Measurements from ENCODE around the gene SH3RF2. TPM values are rescaled to one million over a fixed set of nuclear protein-coding genes. Genes with fewer than 3 reads are reported as not detected.

SH3RF2 gene
- total and polyA plus RNA-seq, 2 donors (not counting 1 experiment from before 2014, with no cell fraction given): 0.03 TPM; not detected in 1

DNA sequence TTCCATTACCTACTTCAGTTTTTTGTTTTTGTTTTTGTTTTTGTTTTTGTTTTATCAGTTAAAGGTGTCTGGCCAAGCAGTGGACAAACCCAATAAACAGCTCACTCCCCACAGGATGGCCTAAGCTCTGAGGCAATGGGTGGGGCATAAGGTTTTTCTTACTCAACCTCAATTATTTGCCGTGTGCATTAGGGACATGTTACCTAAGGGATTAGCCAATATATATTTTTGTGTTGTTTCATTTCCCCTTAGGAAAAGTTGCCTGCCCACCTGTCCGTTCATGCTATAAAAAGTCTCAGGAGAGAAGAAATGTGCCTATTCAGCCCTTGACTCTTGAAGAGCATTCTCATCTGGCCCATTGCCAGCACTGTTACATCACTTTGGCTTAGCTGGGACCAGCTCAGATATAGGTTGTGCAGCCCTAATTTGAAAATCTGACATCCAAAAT lies 7.3 kb downstream of the SH3RF2 start:
- Mint-ChIP-seq H3K4me3 (no peak overlapping the region), H3K4me1 (no peaks in the 10 kb centered on the region), H3K9me3 (ENCODE audit: insufficient read depth) (no peaks in the 10 kb centered on the region), H3K27ac (no peak overlapping the region), H3K27me3 (peaks cover 18% of the 10 kb centered on the region)
- Histone ChIP-seq H3K4me2 (replicated peaks; ENCODE audit: low read depth, low read length, poor library complexity, severe bottlenecking) (no peak overlapping the region), H3K27ac (ENCODE audit: low read length in 2 of 2) (no peak overlapping the region), H4K20me1 (ENCODE audit: control insufficient read depth, insufficient read depth, low read length, poor library complexity, severe bottlenecking) (no peaks in the 10 kb centered on the region), H2AFZ (ENCODE audit: insufficient read depth, low read depth, low read length, poor library complexity, severe bottlenecking) (no peak overlapping the region), H3K9me3 (ENCODE audit: control extremely low read depth in 1 of 3, control insufficient read depth in 2 of 3, insufficient read depth in 1 of 3, low read length in 2 of 3) (no peaks in the 10 kb centered on the region), H3K79me2 (ENCODE audit: control insufficient read depth, insufficient read depth, low read length) (no peaks in the 10 kb centered on the region), H3K36me3 (replicated peaks in 1 of 2; ENCODE audit: control extremely low read depth in 1 of 2, control insufficient read depth in 1 of 2, extremely low read depth in 1 of 2, insufficient read depth in 2 of 2, low read length in 1 of 2) (no peaks in the 10 kb centered on the region), H3K4me3 (ENCODE audit: control extremely low read depth in 1 of 5, extremely low read depth in 1 of 5, insufficient read depth in 1 of 5, low read depth in 2 of 5, low read length in 4 of 5) (no peak overlapping the region), H3K4me1 (ENCODE audit: control insufficient read depth in 2 of 2, insufficient read depth in 2 of 2, low read length in 2 of 2) (no peaks in the 10 kb centered on the region), H3K27me3 (replicated peaks in 1 of 4; ENCODE audit: control extremely low read depth in 1 of 4, control insufficient read depth in 3 of 4, insufficient read depth in 4 of 4, low read length in 3 of 4) (peaks cover 0 to 4% (median 3%) of the 10 kb centered on the region in 4 experiments), H3K9ac (ENCODE audit: low read length) (no peak overlapping the region)
- no peak for TF ChIP-seq EZH2 (IDR thresholded peaks at IDR 0.05; ENCODE audit: borderline replicate concordance, insufficient read depth, low read depth, low read length, poor library complexity, severe bottlenecking)
- TF ChIP-seq, protein P1, sequence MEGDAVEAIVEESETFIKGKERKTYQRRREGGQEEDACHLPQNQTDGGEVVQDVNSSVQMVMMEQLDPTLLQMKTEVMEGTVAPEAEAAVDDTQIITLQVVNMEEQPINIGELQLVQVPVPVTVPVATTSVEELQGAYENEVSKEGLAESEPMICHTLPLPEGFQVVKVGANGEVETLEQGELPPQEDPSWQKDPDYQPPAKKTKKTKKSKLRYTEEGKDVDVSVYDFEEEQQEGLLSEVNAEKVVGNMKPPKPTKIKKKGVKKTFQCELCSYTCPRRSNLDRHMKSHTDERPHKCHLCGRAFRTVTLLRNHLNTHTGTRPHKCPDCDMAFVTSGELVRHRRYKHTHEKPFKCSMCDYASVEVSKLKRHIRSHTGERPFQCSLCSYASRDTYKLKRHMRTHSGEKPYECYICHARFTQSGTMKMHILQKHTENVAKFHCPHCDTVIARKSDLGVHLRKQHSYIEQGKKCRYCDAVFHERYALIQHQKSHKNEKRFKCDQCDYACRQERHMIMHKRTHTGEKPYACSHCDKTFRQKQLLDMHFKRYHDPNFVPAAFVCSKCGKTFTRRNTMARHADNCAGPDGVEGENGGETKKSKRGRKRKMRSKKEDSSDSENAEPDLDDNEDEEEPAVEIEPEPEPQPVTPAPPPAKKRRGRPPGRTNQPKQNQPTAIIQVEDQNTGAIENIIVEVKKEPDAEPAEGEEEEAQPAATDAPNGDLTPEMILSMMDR (IDR thresholded peaks at IDR 0.05): no peak
- intact Hi-C loops (cut with micrococcal nuclease): no loop called here
- DNase-seq (no peak), ATAC-seq (ENCODE audit: low read depth) (no peak)
- 83% methylated on average over 1 of the region's 2 CpGs for WGBS (ENCODE audit: insufficient coverage)
- CTCF ChIA-PET: no interaction called here
- POLR2A ChIA-PET: no interaction called here

DNA sequence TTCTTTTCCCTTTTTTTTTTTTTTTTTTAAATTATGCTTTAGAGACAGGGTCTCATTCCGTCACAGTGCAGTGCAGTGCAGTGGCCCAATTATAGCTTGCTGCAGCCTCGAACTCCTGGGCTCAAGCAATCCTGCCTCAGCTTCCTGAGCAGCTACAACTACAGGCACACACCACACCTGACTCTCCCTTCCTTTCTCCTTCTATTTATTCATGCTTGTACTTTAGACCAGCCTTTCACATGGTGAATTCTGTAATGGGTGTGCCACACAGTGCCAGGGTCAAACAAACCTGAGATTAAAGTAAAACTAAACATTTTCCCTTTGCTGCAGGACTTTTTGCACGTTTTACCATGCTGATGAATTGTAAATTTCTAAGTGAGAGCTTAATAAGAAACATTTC lies 8.0 kb downstream of the SH3RF2 start:
- H3K27ac ChIP-seq (ENCODE audit: low read length in 2 of 2): no peak overlapping the region
- peaks cover 19% of the 10 kb centered on the region for H3K27me3 Mint-ChIP-seq
- peaks cover 0 to 4% (median 3%) of the 10 kb centered on the region in 4 experiments for H3K27me3 ChIP-seq (replicated peaks in 1 of 4; ENCODE audit: control extremely low read depth in 1 of 4, control insufficient read depth in 3 of 4, insufficient read depth in 4 of 4, low read length in 3 of 4)
- POLR2A ChIA-PET: no interaction called here
- TF ChIP-seq, protein P1 (IDR thresholded peaks at IDR 0.05): no peak
- no peak for TF ChIP-seq EZH2 (IDR thresholded peaks at IDR 0.05; ENCODE audit: borderline replicate concordance, insufficient read depth, low read depth, low read length, poor library complexity, severe bottlenecking)
- H3K4me1 Mint-ChIP-seq: no peaks in the 10 kb centered on the region
- DNase-seq: no peak
- H4K20me1 ChIP-seq (ENCODE audit: control insufficient read depth, insufficient read depth, low read length, poor library complexity, severe bottlenecking): no peaks in the 10 kb centered on the region
- H3K9me3 Mint-ChIP-seq (ENCODE audit: insufficient read depth): no peaks in the 10 kb centered on the region
- CTCF ChIA-PET: no interaction called here
- intact Hi-C loops (cut with micrococcal nuclease): no loop called here
- H3K79me2 ChIP-seq (ENCODE audit: control insufficient read depth, insufficient read depth, low read length): no peaks in the 10 kb centered on the region
- no peak overlapping the region for H3K4me3 Mint-ChIP-seq
- H3K9me3 ChIP-seq (ENCODE audit: control extremely low read depth in 1 of 3, control insufficient read depth in 2 of 3, insufficient read depth in 1 of 3, low read length in 2 of 3): no peaks in the 10 kb centered on the region
- H2AFZ ChIP-seq (ENCODE audit: insufficient read depth, low read depth, low read length, poor library complexity, severe bottlenecking): no peak overlapping the region
- WGBS (ENCODE audit: insufficient coverage): 90% methylated on average over 2 of the region's 3 CpGs
- H3K9ac ChIP-seq (ENCODE audit: low read length): no peak overlapping the region
- ATAC-seq (ENCODE audit: low read depth): no peak
- no peak overlapping the region for H3K4me3 ChIP-seq (ENCODE audit: control extremely low read depth in 1 of 5, extremely low read depth in 1 of 5, insufficient read depth in 1 of 5, low read depth in 2 of 5, low read length in 4 of 5)
- H3K36me3 ChIP-seq (replicated peaks in 1 of 2; ENCODE audit: control extremely low read depth in 1 of 2, control insufficient read depth in 1 of 2, extremely low read depth in 1 of 2, insufficient read depth in 2 of 2, low read length in 1 of 2): no peaks in the 10 kb centered on the region
- H3K4me2 ChIP-seq (replicated peaks; ENCODE audit: low read depth, low read length, poor library complexity, severe bottlenecking): no peak overlapping the region
- H3K4me1 ChIP-seq (ENCODE audit: control insufficient read depth in 2 of 2, insufficient read depth in 2 of 2, low read length in 2 of 2): no peaks in the 10 kb centered on the region
- H3K27ac Mint-ChIP-seq: no peak overlapping the region

Data from B cell (primary cell).